HG03354 (cell line): ENCODE measurements around the gene SEMA5B.

Experiments used
- ATAC-seq: cut with Tn5 transposase; IDR thresholded peaks from one replicate; pipeline ENCODE4 v1.9.1; 2021; ENCODE audit warnings: mild to moderate bottlenecking; ENCODE audit not compliant: unreplicated experiment, poor library complexity, severe bottlenecking

Gene SEMA5B

DNA sequence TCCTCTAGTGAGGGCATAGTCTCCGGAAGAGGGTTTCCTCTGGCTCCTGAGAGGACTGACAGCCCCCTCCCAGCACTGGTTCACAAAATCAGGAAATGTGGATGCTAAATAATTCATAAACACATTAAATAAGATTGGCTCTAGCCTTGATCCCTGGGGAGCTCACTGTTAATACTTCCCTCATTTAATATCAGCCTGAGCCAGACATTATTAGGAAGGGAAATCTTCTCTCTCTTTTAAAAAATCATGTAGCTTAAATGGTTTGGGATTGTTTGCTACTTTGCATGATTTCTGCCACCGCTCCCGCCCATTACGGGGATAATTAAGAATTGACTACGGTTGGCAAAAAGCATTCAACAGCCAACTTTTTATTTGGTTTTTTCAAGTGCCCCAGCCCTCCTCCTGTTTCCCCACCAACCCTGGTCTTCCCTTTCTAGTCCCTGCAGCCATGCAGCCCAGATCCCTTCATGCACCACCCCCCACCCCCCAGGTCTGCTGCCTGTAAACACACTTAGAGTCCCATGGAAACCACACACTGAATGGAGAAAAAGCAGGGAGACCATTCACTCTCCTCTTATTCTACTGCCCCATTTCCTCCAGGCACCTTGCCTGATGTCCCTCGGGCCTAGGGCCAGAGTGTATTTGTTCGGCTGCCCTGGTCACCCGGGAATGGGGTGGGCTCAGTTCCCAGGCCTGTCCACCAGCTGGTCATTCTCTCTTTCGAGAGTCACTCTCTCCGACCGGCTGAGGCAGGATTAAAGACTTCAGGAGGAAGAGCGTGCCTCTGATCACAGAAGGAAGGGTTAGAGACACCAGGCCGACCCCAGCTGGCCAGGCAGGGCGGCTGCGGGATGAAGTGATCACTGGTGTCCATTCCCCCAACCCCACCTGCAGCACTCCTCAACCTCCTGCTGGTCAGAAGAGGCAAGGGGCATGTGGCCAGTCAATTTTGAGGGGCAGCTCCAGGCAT lies 45.1 kb downstream of the SEMA5B start:
- no peak for ATAC-seq

DNA sequence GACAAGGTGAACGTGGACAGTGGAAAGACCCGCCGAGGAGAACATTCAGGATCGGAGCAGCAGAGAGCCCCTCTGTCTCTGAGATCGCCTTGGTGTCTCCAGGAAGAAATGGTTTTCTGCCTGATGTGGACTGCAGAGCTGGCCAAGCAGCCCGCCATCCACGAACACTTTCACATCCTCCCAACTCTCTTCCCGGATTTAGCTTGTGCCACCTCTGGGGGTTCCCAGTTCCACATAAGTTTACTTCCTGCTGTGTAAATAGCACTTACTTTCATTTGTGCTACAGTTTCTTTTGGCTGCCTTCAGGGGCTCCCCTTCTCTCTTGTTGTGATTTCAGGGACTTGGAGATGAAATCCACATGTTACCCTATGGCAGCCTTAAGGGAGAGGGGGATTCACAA lies 48.4 kb downstream of the SEMA5B start:
- no peak for ATAC-seq

DNA sequence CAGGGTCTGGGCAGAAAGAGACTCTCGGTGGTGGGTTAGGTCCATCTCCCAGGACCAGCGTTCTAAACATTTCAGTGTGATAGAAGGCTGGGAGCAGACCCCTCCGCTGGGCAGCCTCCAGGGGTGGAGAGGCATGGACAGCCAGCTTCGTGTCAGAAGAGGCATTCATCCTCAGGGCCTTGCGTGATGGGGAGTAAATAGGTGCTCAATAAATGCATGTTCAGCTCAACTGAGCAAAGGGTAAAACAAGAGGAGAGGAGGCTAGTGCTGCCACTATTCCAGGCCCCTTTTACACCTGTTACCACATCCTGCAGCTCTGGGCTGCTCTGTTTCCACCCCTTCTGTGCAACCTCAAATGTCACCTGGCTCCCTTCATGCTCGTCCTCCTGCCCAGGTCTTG lies 49.0 kb downstream of the SEMA5B start:
- no peak for ATAC-seq

DNA sequence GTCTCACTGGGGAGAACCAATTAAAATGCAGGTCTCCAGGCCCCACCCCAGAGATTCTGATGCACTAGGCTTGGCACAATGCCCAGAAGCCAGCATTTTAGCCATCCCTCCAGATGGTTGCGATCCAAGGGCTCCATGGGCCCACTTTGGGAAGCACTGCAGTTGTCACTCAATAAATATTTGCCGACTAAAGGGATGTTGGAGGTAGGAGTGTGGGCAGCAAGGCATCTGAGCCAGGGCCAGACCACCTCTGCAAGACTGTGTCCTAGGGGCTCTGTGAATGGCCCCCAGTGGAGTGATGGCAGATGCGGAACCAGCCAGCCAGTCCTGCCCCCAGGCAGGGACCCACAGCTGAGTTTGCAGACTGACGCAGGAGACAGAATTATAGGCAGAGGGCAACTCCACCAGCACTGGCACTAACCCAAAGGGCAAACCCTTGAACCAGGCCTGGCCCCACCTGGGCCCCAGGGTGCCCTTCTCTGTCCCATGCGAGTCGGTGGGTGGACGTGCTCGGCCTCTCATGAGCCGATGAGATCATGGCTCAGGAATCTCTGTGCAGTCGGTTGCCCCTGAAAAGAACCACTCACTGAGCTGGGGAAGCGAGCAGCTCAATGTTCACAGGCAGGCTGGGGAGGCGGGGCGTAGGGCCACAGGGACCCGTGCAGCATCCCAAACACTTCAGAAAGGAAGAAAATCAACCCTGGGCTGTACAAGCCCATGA lies 49.7 kb downstream of the SEMA5B start:
- no peak for ATAC-seq

DNA sequence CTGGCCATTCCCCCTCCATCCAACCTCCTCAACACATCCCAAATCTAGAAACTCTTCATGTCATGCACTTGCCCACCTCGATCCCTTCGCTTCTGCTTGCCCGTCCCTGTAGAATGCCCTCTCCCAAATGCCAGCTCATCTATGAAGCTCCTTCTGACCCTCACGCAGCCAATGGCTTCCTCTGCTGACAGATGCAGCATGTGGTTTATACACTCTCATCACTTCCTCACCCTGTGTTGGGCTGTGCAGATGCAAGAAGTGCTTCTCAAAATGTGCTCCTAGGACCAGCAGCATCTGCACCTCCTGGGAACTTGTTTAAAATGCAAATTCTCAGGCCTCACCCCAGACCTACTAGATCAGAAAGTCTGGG lies 51.7 kb downstream of the SEMA5B start:
- ATAC-seq, result peak; percentile 63

DNA sequence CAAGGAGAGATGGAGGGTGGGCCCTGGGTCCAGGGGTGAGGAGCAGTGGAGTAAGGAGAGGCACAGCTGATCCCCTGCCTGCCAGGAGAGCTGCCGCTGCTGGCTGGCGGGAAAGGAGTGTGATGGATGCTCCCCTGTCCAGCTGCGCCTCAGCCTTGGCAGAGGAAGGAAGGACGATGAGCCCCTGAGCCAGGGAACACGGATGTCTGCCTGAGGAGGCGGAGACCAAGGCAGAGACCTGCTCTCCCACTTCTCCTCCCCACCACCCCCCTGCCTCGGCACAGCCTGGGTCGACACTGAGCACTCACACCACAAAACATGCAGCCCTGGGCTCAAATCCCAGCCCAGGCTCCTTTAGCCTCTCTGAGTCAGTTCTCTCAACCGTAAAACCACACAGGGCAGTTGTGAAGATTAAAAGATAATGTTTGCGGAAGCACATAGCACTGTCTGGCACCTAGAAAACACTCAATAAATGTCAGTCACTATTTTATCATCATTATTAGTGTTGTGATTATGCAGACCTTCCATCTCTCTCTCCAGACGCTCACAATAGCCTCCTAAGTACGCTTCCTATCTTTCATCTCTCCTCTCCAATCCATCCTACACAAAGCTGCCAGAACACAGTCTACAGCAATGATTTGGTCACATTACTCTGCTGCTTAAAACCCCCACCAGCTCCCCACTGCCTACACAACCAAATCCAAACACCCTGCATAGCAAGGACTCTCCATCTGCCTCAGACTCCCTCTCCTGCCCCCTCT lies 52.2 kb downstream of the SEMA5B start:
- ATAC-seq, result peak; percentile 72

DNA sequence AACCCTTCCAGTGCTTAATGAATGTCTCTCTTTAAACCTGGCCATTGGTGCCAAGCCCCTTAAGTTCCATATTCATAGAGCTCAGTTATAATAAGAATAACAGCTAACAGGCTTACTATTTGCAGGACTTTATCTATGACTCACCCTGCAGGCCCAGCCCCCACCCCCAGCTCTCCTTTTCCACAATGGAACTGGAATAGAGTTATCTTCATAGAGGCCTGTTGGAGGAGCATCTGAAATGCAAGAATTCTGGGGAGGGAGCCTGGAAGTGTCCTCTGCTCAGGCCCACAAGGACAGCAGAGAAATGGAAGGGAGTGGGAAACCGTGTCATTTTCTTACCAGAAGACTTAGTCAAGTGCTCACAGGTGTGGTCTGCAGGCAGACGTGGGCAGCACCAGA lies 52.8 kb downstream of the SEMA5B start:
- ATAC-seq, result no peak

DNA sequence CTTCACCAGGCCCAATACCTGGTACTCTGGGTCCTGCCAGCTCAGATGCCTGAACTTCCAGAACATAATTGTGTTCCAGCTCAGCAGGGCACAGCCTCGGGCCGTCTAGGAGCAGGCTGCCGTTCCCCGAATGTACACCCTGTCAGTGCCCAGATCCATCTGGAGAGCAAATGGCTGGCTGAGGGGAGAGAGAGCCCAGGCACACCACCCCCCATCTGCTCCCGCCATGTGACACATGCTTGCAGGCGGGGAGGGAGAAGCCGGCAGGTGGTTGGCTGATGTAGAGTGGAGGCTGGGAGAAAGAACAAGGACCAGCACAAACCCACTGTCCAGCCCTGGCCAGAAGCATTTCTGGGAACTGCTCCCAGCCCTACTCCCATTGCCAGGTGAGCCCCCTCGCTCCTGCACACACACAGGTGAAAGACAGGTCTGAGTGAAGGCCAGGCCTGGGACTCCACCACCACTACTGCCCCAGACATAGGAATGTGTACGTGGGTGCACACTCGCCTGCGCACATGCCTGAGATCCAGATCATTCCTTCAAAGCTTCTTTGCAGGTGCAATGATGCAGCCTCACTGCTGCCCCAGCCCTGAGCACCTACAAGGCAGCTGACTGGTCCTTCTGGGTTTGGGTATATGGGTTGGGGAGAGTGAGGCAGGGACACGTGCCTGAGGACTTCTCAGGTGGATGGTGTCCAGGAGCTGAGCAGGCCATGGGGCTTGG lies 53.5 kb downstream of the SEMA5B start:
- ATAC-seq, result no peak

DNA sequence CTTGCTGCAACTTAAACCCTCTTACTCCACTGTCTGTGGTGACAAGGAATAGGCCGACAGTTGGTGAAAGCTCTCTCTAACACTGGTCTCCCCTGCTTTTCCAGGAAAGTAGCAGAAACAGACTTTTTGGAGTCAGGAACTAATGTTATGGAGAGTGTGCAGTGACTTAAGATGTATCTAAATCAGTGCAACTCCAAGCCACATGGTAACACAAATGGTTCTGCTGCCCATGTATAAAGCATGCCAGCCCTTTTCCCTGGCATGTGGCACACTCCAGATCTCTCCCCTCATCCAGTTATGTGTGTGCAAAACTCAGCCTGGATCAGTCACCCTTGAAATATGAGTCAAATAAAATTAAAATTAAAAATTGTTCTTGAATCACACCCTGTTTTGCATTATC lies 55.4 kb downstream of the SEMA5B start:
- no peak for ATAC-seq

DNA sequence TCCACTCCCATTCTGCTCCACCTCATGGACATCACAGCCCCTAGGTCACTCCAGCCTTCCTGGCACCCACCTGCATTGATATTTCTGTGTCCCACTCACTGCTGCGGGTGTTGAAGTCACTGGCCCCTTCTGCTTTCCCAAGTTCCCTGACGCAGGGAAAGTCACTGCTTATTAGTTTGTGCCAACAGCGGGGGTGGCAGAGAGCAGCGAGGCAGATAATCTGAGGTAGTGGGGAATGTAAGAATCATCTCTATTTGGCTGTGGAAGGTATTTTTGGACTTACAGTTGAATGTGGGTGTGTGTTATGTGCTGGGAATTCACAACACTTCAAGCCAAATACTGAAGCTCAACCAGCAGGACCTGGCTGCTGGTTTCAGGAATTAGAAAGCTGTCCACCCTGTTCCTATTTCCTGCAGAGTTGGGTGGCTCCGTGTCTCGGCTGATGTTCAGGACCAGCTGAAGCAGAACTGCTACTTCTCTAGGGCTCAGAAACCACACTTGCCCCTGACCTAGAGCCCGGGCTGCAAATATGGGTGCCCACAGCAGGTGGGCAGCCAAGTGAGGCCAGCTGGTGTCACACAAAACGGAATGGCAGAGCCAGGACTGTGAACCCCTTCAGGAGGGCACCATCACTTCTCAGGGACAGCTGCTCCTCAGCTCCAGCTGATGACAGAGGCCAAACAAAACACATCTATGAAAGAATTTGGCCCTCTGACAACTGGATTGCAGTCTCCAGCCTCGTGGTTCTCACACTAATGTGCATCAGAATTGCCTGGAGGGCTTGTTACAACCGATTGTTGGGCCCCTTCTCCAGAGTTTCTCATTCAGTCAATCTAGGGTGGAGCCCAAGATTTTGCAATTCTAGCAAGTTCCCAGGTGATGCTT lies 57.7 kb downstream of the SEMA5B start:
- ATAC-seq, result no peak

DNA sequence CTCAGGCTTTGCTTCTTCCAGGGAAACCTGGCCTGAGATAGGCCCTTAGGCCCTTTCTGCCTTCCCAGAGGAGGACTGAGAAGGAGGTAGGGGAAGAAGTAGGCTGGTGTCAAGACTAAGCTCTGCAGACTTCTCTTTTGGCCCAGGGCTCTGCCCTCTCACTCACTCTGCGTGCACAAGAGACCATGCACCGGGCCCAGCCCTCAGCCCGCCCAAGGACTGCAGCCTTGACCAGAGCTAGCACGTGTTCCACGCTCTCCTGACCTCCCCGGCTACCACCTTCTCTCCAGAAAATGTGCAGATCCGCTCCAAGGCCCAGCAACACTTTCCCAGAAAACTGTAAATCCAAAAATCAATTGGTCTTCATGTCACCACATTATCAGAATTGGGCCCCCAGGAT lies 59.8 kb downstream of the SEMA5B start:
- no peak for ATAC-seq

DNA sequence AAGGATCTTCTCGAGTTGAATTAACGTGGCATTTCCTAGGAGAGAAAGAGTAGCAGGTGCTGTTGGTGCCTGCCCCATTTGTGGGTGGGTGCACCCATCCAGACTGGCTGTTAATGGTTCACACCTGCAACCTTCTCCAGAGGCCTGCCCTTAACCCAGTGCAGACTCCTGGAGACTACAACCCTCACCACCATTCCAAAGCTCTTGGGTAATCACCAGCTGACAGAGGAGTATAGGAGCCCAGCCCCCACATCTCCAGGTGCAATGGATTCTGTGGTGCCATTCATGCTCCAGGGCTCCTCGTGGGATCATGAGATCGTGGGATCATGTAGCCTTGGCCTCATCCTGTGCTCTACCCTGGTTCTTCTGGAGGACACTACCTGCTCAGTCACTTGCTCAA lies 60.2 kb downstream of the SEMA5B start:
- no peak for ATAC-seq

DNA sequence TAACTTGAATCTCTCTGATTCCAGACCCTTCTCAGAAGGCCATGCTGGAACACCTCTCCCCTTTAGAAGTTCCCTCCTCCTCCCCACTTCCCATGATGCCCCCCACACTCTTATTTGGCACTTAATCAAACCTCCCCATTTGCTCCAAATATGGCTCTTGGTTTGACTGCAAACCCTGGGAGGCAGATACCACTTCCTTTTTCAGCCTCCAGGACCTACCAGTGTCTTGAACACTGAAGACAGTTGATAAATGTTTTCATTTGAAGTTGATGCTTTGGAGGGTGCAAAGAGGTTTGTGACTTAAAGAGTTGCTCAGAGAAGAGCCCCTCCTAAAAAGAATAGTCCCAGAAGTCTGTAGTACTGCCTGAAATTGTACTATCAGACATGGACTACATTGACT lies 61.5 kb downstream of the SEMA5B start:
- ATAC-seq, result no peak

DNA sequence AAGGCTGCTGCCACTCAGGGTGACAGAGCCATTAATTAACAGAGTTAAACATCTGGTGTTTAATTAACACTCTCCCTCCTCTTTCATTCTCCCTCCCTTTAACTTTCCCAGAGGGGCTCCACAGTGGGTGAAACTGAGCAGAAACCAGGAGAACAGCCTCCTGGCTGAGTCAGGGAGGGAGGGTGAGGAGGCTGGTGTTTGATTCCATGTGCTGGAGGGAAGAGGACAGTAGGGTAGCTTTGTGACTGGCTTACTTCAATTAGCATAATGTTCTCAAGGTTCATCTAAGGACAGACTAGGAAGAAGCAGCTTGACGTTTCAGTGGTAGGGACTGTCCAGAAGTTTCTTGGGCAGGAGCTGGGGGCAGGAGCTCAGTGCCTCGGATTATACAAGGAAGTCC lies 62.8 kb downstream of the SEMA5B start:
- no peak for ATAC-seq

DNA sequence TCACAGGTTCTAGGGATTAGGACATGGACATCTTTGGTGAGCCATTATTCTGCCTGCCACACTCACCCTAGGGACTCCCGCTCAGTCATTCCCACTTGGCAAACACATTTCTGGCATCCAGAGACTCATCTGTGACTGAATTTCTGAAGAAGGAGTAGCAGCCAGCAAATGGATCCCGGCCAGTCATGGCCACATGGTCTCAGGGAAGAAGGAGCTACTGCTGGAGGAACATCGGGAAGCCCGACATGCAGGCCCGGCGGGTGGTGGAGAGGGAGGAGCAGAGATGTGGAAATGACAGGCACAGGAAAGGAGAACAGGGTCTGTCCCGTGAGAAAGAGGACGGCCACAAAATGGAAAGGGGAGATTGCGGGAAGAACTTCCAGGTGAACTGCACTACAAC lies 65.4 kb downstream of the SEMA5B start:
- ATAC-seq, result no peak

DNA sequence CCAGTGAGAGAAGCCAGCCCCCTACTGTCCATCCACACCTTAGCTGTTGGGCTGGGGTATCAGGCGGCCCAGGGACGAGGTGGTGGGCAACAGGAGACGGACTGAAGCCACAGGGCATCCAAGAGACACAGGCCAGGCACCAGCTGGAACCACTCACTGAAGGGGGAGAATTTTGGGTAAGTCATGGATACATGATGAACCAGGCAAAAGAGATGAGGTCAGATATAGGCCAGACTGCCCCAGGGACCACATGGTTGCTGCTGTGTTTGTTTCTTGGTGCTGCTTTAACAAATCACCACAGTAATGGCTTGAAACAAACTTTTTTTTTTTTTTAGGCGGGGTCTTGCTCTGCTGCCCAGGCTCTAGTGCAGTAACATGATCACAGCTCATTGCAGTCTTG lies 66.4 kb downstream of the SEMA5B start:
- no peak for ATAC-seq

DNA sequence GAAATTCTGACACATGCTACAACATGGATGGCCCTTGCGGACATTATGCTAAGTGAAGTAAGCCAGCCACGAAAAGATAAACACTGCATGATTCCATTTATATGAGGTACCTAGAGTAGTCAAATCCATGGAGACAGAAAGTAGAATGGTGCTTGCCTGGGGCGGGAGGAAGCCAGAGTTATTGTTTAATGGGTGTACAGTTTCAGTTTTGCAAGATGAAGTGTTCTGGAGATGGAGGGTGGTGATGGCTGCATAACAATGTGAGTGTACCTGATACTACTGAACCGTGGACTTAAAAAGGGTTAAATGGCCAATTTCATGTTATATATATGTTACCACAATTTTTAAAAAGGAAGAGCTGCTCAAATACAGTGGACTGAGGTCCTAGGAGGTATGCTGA lies 66.9 kb downstream of the SEMA5B start:
- peak; percentile 58 for ATAC-seq

DNA sequence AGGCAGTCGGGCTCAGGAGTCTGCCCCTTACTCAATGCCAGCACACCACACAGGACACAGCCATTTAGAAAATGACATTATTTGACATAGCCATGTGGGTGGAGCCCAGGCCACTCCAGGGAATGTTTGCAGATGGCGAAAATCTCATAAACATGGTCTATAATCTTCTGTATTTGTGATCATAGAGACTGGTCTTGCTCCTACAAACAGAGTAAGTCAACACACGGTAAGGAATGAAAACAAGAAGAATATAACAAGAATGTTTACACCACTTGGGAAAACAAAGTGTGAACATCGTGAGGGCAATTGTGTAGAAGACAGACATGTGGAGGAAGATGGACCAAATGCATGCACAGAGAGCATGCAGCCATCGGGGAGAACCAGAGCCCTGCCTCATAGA lies 68.2 kb downstream of the SEMA5B start:
- no peak for ATAC-seq
